Activated CD8-positive, alpha-beta T cell treated with anti-CD3 and anti-CD28 coated beads for 36 hours (primary cell): ENCODE measurements around the gene ALOX15. TPM values are rescaled to one million over a fixed set of nuclear protein-coding genes. Genes with fewer than 3 reads are reported as not detected.

Experiments
- ATAC-seq: fragments of 200-7000 bp; cut with Tn5 transposase; one replicate; pipeline ENCODE4 v1.10.0; 2021; ENCODE audit warnings: mild to moderate bottlenecking, moderate library complexity
- CTCF ChIA-PET: fragments of 350-600 bp; sonication (Branson Sonifier 250); formaldehyde crosslinking; loops from one replicate; lab custom pipeline; 2021; ENCODE audit warnings: antibody characterized with exemption; lab: Charles Lee
- POLR2A ChIA-PET: fragments of 350-600 bp; sonication (Branson Sonifier 250); formaldehyde crosslinking; loops from one replicate; lab custom pipeline; 2021; ENCODE audit warnings: antibody characterized with exemption; lab: Charles Lee
- DNase-seq: peaks from one replicate; pipeline ENCODE4 v3.0.0-alpha.2; 2020
- H3K27ac Mint-ChIP-seq: one replicate; pipeline ENCODE4 v1.8.0; 2021; ENCODE audit warnings: mild to moderate bottlenecking, mixed read lengths
- H3K27me3 Mint-ChIP-seq: one replicate; pipeline ENCODE4 v1.8.0; 2021; ENCODE audit warnings: mixed read lengths
- H3K36me3 Mint-ChIP-seq: one replicate; pipeline ENCODE4 v1.8.0; 2021; ENCODE audit warnings: low read depth, mixed read lengths
- H3K4me1 Mint-ChIP-seq: one replicate; pipeline ENCODE4 v1.8.0; 2021; ENCODE audit warnings: low read depth, mixed read lengths
- H3K4me3 Mint-ChIP-seq: one replicate; pipeline ENCODE4 v1.8.0; 2021; ENCODE audit warnings: mild to moderate bottlenecking, moderate library complexity, mixed read lengths
- H3K9me3 Mint-ChIP-seq: one replicate; pipeline ENCODE4 v1.8.0; 2021; ENCODE audit warnings: mixed read lengths
- CTCF ChIP-seq: fragments of 200-600 bp; IDR thresholded peaks from one replicate; pipeline ENCODE4 v1.8.0; 2022; ENCODE audit warnings: antibody characterized with exemption, mild to moderate bottlenecking
- intact Hi-C: fragments of 100-400 bp; cut with micrococcal nuclease; formaldehyde crosslinking; loops from one replicate; pipeline ENCODE4 v1.10.0; 2022
- total RNA-seq, 2 experiments: library from RNA; stranded (reverse); gene quantifications; one replicate each; pipeline ENCODE4 v1.2.3, GENCODE V29; 2021

The ALOX15 gene
- total RNA-seq, 2 experiments from 2014 or later, result not detected

- CTCF ChIA-PET, result no interaction called here
- Mint-ChIP-seq H3K27me3 (no peaks in the 10 kb centered on the region), H3K4me1 (peaks cover 1% of the 10 kb centered on the region), H3K4me3 (no peak overlapping the region), H3K9me3 (no peaks in the 10 kb centered on the region), H3K27ac (peak overlapping the region; percentile 15), H3K36me3 (peaks cover 48% of the 10 kb centered on the region)
- TF ChIP-seq CTCF, result no peak
- DNase-seq (no peak), ATAC-seq (no peak)
- intact Hi-C loops, result no loop called here
- POLR2A ChIA-PET, result no interaction called here
Measured at GRCh38 chr17:4673169-4673568, 31.7 kb upstream of the ALOX15 start.

- H3K27ac Mint-ChIP-seq, result no peak overlapping the region
- no peak overlapping the region for H3K4me3 Mint-ChIP-seq
- no peaks in the 10 kb centered on the region for H3K4me1 Mint-ChIP-seq
- ChIA-PET POLR2A (no interaction called here), CTCF (no interaction called here)
- no peaks in the 10 kb centered on the region for H3K9me3 Mint-ChIP-seq
- no peak for TF ChIP-seq CTCF
- H3K36me3 Mint-ChIP-seq, result peaks cover 46% of the 10 kb centered on the region
- H3K27me3 Mint-ChIP-seq, result no peaks in the 10 kb centered on the region
- intact Hi-C loops, result no loop called here
- ATAC-seq, result no peak
- no peak for DNase-seq
Measured at GRCh38 chr17:4672751-4673150, 31.3 kb upstream of the ALOX15 start.

- H3K27me3 Mint-ChIP-seq, result no peaks in the 10 kb centered on the region
- DNase-seq, result no peak
- peaks cover 43% of the 10 kb centered on the region for H3K36me3 Mint-ChIP-seq
- H3K27ac Mint-ChIP-seq, result no peak overlapping the region
- ATAC-seq, result no peak
- ChIA-PET POLR2A (no interaction called here), CTCF (no interaction called here)
- no peaks in the 10 kb centered on the region for H3K9me3 Mint-ChIP-seq
- H3K4me3 Mint-ChIP-seq, result no peak overlapping the region
- intact Hi-C loops, result no loop called here
- no peak for TF ChIP-seq CTCF
- H3K4me1 Mint-ChIP-seq, result no peaks in the 10 kb centered on the region
Measured at GRCh38 chr17:4672055-4672630, 30.7 kb upstream of the ALOX15 start.

- TF ChIP-seq CTCF, result no peak
- peaks cover 12% of the 10 kb centered on the region for H3K36me3 Mint-ChIP-seq
- H3K27ac Mint-ChIP-seq, result no peak overlapping the region
- DNase-seq (no peak), ATAC-seq (no peak)
- H3K4me3 Mint-ChIP-seq, result no peak overlapping the region
- intact Hi-C loops, result no loop called here
- ChIA-PET CTCF (interaction anchor here (0.8 kb wide), 1 partner anchor 209 kb away, joined by 3 read pairs; no protein-coding TSS in a partner anchor), POLR2A (interaction anchor here (1.1 kb wide), 1 partner anchor 9 kb away, joined by 3 read pairs; no protein-coding TSS in a partner anchor)
- no peaks in the 10 kb centered on the region for H3K4me1 Mint-ChIP-seq
- H3K27me3 Mint-ChIP-seq, result no peaks in the 10 kb centered on the region
- H3K9me3 Mint-ChIP-seq, result no peaks in the 10 kb centered on the region
Measured at GRCh38 chr17:4667166-4667565, 25.7 kb upstream of the ALOX15 start.

GRCh38 chr17:4666296-4666695 lies 24.8 kb upstream of the ALOX15 start:
- no peaks in the 10 kb centered on the region for H3K27me3 Mint-ChIP-seq
- POLR2A ChIA-PET, result interaction anchor here (1.1 kb wide), 1 partner anchor 10 kb away, joined by 3 read pairs; no protein-coding TSS in a partner anchor
- no peak overlapping the region for H3K27ac Mint-ChIP-seq
- CTCF ChIA-PET, result interaction anchor here (0.8 kb wide), 1 partner anchor 41 kb away, joined by 3 read pairs; no protein-coding TSS in a partner anchor
- ATAC-seq, result no peak
- H3K36me3 Mint-ChIP-seq, result peaks cover 9% of the 10 kb centered on the region
- H3K4me1 Mint-ChIP-seq, result no peaks in the 10 kb centered on the region
- no peaks in the 10 kb centered on the region for H3K9me3 Mint-ChIP-seq
- intact Hi-C loops, result no loop called here
- DNase-seq, result no peak
- TF ChIP-seq CTCF, result no peak
- H3K4me3 Mint-ChIP-seq, result no peak overlapping the region
